ENCODE results near the gene CAMK2N1.

The CAMK2N1 gene

GRCh38 chr1:20478057-20478635, 7.9 kb downstream of the CAMK2N1 start:
- no peak for DNase-seq (ENCODE audit: low read depth)

DNA sequence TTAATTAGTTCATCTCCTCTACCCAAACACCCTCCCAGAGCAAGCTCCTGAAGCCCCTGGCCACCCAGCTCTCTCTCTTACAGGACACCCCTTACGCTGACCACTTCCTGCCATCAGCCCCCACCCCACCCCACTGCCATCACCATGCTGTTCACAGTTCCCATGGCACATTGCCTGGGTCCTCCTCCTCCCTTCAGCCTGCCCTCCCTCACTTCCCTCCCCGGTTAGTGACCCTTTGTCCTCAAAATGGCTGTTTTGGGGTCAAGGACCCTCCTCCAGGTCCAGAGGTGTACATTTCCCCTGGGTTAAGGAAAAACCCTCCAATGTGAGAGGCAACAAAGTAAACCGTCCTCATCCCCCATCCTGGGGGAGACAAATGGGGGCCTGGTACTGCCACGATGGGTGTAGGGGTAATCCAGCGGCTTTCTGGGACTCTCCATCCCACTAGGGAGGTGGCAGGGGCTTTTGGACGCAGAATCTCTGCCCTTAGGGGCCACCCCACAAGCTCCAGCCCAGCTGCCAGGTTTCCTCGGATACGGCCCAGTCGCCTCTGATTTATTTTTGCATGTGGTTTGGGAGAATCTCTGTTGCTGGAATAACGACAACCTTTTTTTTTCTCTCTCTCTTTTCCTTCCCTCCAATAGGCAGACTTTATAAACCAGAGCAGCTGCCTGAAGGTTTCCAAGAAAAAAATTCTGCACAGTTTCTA, 8.5 kb downstream of the CAMK2N1 start:
- DNase-seq (ENCODE audit: low read depth) = peak; percentile 56

GRCh38 chr1:20476265-20477038, 9.6 kb downstream of the CAMK2N1 start:
- DNase-seq (ENCODE audit: low read depth) = peak; percentile 62

- no peak for DNase-seq (ENCODE audit: low read depth)
These were observed 11.0 kb downstream of the CAMK2N1 start for GRCh38 chr1:20474996-20475395.

DNA sequence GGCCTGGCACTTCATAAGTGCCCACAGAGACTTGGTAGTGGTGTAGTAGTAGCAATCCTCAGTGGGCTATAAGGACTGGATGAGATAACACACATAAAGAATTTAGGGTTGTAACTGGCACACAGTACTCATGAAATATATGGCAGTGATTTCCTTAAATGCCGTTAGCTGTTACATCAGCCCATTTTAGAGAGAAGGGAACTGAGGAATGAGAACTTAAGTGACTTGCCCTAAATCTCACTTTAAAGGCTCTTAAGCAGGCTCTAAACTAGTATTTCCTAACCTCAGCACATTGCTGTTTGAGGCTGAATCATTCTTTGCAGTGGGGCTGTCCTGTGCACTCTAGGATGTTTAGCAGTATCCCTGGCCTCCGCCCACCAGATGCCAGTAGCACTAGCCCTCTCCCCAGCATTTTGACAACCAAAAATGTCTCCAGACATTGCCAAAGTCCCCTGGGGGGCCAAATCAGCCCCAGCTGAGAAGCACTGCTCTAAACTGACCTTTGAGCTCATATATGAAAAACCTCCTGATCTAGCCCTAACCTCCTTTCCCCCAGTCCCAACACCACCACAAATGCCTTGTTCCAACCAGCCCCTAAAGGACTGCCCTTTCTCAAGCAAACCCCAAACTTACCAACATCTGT, 11.6 kb downstream of the CAMK2N1 start:
- peak; percentile 49 for DNase-seq (ENCODE audit: low read depth)

GRCh38 chr1:20473894-20474293, 12.1 kb downstream of the CAMK2N1 start:
- DNase-seq (ENCODE audit: low read depth) = no peak

GRCh38 chr1:20472860-20473711, 12.9 kb downstream of the CAMK2N1 start:
- peak; percentile 67 for DNase-seq (ENCODE audit: low read depth)

DNA sequence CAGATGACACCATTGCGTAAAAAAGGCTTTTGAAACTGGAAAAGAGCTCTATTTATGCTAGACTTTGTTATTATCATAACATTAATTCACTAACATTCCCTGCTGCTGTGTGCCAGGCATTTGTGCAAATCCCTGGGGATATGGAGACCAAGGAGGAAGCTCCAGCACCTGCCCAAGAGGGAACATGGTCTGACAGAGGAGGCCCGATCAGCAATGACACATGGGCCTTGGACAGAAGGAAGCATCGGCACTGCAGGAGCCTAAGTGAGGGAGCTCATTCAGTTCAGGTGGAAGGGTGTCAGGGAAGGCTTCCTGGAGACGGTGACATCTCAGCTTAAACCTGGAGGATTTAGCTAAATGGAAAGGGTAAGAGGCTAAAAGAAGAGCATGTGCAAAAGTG, 13.9 kb downstream of the CAMK2N1 start:
- no peak for DNase-seq (ENCODE audit: low read depth)

DNA sequence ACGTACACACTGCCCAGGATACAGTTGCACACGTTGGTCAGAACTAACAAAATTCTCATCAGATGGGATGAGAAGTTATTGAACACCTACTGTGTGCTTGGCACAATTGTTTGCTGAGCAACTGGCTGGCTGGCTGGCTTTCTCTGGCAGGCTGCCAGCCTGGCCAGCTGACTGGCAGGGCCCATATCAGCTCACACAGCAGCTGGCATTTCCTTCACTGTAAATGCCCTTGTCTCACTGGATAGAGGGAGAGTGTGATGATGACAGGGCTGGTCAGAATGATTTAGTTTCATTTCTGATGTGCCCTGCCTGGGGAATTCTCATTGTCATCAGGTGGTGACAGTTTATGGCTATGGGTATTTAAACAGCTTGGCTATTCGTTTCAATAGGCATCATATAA, 15.8 kb downstream of the CAMK2N1 start:
- no peak for DNase-seq (ENCODE audit: low read depth)

DNA sequence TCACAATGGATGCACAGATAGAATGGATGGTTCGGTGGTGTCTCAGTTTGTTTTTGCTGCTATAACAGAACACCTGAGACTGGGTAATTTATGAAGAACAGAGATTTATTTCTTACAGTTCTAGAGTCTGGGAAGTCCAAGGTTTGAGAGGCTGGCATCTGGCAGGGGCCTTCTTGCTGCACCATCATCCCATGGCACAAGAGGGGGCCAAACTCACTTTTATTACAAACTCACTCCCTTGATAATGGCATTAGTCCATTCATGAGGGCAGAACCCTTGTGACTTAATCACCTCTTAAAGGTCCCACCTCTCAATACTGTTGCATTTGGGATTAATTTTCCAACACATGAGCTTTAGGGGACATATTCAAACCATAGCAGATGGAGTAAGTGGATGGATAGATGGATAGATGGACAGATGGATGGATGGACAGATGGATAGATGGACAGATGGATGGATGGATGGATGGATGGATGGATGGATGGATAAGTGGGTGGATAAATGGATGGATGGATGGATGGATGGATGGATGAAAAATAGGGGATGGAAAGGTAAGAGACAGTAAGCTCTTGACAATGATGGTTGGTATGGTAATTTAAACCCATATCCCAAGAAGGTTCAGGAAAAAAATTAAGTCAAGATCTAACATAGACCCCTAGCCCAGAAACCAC, 16.5 kb downstream of the CAMK2N1 start:
- DNase-seq (ENCODE audit: low read depth) = no peak

- DNase-seq (ENCODE audit: low read depth) = no peak
These were observed 19.7 kb downstream of the CAMK2N1 start for GRCh38 chr1:20466273-20466672.

DNA sequence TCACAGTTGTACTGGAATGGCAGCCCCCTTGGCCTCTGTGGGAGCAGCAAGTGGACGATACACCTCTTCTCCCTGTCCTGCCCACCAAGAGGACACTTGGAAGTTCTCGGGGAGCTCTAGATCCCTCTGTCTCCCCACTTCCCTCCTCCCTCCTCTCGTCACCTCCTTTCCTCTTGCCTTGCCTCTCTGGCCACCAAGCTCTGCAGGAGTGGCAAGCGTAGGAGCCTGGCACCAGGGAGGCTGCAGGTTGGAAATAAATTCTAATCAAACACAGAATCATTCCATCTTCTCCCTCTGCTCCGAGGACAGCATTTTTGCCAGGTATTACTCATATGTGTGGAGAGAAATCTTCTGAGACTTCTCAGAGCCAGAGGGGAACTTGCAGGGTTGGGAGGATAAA, 20.8 kb downstream of the CAMK2N1 start:
- DNase-seq (ENCODE audit: low read depth) = no peak

- DNase-seq (ENCODE audit: low read depth) = no peak
These were observed 22.5 kb downstream of the CAMK2N1 start for GRCh38 chr1:20463502-20463901.

DNA sequence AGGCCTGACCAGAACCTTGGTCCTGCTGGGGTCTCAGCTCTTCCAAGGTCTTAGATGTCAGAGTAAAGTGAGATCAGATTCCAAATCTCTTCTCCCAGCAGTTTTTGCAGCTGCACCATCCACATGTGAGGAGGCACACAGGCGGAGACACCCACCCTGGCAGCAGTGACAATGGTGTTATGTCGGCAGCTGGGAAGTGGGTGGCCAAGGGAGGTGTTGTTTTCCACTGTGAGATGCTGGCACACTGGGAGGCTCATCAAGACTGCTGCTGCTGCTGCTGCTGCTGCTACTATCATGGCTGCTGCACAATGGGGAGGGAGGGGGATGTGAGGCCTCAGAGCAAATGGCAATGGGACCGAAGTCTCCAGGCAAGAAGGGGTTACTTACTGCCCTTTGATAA, 23.6 kb downstream of the CAMK2N1 start:
- no peak for DNase-seq (ENCODE audit: low read depth)

- no peak for DNase-seq (ENCODE audit: low read depth)
These were observed 27.3 kb downstream of the CAMK2N1 start for GRCh38 chr1:20458717-20459116.

DNA sequence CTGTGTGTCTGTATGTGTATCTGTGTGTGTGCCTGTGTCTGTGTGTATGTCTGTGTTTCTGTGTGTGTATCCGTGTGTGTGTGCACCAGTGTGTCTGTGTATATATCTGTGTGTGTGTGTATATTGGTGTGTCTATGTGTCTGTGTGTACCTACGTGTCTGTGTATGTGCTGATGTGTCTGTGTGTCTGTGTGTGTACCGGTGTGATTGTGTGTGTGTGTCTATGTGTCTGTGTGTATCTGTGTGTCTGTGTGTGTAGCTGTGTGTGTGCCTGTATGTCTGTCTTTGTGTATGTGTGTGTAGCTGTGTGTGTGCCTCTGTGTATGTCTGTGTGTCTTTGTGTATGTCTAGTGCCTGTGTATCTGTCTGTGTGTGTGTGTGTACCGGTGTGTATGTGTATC, 32.0 kb downstream of the CAMK2N1 start:
- DNase-seq (ENCODE audit: low read depth) = no peak

DNA sequence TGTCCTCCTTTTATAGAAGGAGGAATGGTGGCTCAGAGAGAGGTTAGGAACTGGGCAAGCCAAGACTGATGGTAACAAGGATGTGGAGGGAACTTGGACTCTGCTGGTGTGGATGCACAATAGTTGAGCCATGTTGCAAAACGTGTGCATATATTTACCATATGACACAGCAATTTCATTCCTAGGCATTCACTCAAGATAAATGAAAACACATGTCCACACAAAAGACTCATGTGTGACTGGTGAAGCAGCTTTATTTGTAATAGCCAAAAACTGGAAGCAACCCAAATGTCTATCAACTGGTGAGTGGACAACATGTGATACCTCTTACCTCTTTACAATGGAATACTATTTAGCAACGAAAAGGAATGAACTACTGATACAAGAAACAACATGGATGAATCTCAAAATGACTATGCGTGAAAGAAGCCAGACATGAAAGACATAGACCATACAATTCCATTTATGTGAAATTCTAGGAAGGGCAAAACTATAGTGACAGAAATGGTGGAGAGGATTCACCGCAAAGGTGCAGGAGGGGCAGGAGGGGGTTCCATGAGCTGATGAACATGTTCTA, 36.2 kb downstream of the CAMK2N1 start:
- DNase-seq (ENCODE audit: low read depth) = no peak

- no peak for DNase-seq (ENCODE audit: low read depth)
These were observed 37.3 kb downstream of the CAMK2N1 start for GRCh38 chr1:20448671-20449071.

DNA sequence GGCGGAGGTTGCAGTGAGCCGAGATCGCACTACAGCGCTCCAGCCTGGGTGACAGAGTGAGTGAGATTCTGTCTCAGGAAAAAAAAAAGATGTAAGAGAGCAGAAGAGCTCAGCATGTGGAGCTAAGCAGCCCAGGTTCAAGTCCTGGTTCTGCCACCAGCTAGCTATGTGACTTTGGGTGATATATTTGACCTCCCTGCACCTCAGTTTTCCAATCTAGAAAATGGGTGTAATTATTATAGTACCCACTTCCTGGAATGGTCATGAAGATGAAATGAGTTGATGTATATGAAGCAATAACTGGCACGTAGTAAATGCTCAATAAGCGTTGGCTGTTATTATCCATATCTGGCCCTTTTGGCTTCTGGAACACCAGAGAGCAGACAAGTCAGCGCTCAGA, 38.2 kb downstream of the CAMK2N1 start:
- DNase-seq (ENCODE audit: low read depth) = no peak

GRCh38 chr1:20446796-20447195, 39.2 kb downstream of the CAMK2N1 start:
- peak; percentile 29 for DNase-seq (ENCODE audit: low read depth)

- no peak for DNase-seq (ENCODE audit: low read depth)
These were observed 40.1 kb downstream of the CAMK2N1 start for GRCh38 chr1:20445956-20446355.

All from amniotic epithelial cell (primary cell).